Fibroblast of skin of back (primary cell): ENCODE results near the gene ADARB2.
"Not testable (repeated sequence)": the region's sequence is repeated elsewhere in the genome, so short reads cannot be mapped to it uniquely, and the experiment has no call there.

Source experiments
- DNase-seq: peaks from one replicate; pipeline ENCODE4 v3.0.0-alpha.2; 2013

ADARB2 gene

GRCh38 chr10:1364151-1364910, 373.0 kb downstream of the ADARB2 start:
- no peak for DNase-seq

- no peak for DNase-seq
Measured at GRCh38 chr10:1363446-1364121, 373.7 kb downstream of the ADARB2 start.

GRCh38 chr10:1362589-1363445, 374.5 kb downstream of the ADARB2 start:
- no peak for DNase-seq

GRCh38 chr10:1361411-1362105, 375.8 kb downstream of the ADARB2 start:
- no peak for DNase-seq

GRCh38 chr10:1360558-1361164, 376.7 kb downstream of the ADARB2 start:
- DNase-seq: peak; percentile 86

- peak; percentile 19 for DNase-seq
Measured at GRCh38 chr10:1360011-1360557, 377.2 kb downstream of the ADARB2 start.

GRCh38 chr10:1359626-1359955, 377.7 kb downstream of the ADARB2 start:
- no peak for DNase-seq

GRCh38 chr10:1358860-1359625, 378.3 kb downstream of the ADARB2 start:
- peak; percentile 22 for DNase-seq

- DNase-seq: no peak
Measured at GRCh38 chr10:1358147-1358546, 379.2 kb downstream of the ADARB2 start.

- no peak for DNase-seq
Measured at GRCh38 chr10:1356349-1356748, 381.0 kb downstream of the ADARB2 start.

GRCh38 chr10:1354809-1355710, 382.3 kb downstream of the ADARB2 start:
- no peak for DNase-seq

- DNase-seq: not testable (repeated sequence)
Measured at GRCh38 chr10:1352296-1352695, 385.0 kb downstream of the ADARB2 start.

- no peak for DNase-seq
Measured at GRCh38 chr10:1348773-1349050, 388.6 kb downstream of the ADARB2 start.

GRCh38 chr10:1347962-1348772, 389.2 kb downstream of the ADARB2 start:
- DNase-seq: peak; percentile 57

GRCh38 chr10:1347525-1347924, 389.8 kb downstream of the ADARB2 start:
- no peak for DNase-seq

- no peak for DNase-seq
Measured at GRCh38 chr10:1346201-1346600, 391.1 kb downstream of the ADARB2 start.

GRCh38 chr10:1345368-1345767, 392.0 kb downstream of the ADARB2 start:
- DNase-seq: no peak

- no peak for DNase-seq
Measured at GRCh38 chr10:1344846-1345245, 392.5 kb downstream of the ADARB2 start.

- no peak for DNase-seq
Measured at GRCh38 chr10:1344408-1344807, 392.9 kb downstream of the ADARB2 start.
